C4-2B (cell line): ENCODE measurements around the gene MT1G.

Experiments used
- CTCF ChIP-seq: fragments of 450-650 bp; conservative IDR thresholded peaks from 2 replicates; pipeline ENCODE4 v1.5.1; 2017; ENCODE audit warnings: mild to moderate bottlenecking
- ZFX ChIP-seq: fragments of 450-650 bp; IDR thresholded peaks from 2 replicates; pipeline ENCODE4 v1.6.1; 2017

GRCh38 chr16:56700195-56700594 is 32.3 kb upstream of the MT1G start:
- TF ChIP-seq CTCF (no peak), ZFX (no peak)
